Endothelial cell of hepatic sinusoid (primary cell): Measurements from ENCODE around the gene TOP2B.

ENCODE experiments used
- in situ Hi-C: cut with HindIII; loops from 2 replicates; pipeline ENCODE4 v1.10.0; 2017; ENCODE audit warnings: low sequenced_read_pairs

The TOP2B gene

DNA sequence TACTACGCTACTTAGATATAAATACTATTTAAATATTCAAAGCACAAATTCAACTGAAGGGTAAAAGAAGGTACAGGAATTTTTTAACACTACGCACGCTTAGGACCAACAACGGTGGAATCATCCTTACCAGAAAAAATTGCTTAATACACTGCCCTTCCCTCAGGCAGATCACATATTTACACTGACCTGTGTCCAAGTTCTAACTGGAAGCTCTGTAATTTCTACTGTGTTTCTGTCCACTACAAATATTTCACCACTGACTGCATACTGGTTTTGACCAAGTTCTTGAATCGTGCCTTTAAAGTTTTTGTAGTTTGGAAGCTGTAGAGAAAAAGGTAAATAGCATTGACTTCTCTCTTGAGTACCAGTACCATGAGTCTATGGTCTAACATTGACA lies 44.2 kb downstream of the TOP2B start:
- in situ Hi-C loops = no loop called here

DNA sequence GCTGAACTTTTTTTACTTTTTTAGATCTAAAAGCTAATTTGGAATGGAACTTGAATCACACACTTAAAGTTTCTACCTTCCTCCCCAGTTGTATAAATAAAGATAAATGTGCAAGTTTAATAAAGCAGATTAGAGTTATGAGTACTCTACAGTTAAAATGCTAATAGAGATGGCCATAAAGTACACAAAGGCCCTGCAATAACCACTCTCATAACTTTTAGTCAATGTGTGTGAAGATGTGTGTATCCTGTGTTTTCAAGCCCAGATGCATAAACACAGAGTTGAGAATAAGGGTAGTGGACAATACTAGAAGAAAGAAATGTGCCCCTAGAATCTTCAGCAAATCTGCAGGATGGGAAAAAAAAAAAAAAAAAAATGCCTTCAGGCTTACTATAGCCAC lies 45.3 kb downstream of the TOP2B start:
- in situ Hi-C loops = no loop called here

DNA sequence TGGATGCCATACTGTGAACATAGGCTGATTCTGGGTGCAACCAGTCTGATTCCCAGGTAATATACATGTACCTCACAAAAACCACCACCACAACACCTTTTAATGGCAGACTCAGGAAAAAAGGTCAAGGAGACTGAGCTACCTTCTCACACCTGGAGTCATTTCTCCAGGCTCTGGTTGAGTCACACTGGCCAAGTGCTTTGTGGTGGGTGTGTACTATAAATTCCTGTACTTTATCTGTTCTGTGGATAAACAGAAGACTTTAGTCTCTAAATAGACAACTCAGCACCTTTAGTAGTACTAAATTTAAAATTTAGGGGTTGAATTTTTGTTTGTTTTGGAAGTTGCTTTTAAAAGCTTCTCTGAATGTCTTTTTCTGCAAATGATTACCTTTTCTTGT lies 46.7 kb downstream of the TOP2B start:
- in situ Hi-C loops = no loop called here

DNA sequence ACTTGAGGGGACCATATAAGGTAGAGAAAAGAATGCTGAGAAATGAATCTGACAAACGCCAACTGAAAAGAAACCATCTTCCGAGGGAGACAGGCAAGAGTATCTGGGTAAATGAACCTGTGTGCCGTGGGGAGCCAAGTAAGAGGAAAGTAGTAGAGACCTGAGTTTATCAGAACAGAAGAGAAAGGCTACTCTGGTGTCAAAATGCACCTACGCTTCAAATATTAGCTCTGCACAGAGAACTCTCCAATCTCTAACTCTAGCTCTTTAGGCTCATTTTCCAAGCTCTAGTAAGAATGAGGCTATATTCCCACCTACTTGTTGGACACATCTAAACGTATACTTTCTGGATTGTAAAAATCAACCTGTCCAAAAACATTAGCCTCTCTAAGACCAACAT lies 53.5 kb downstream of the TOP2B start:
- in situ Hi-C loops = no loop called here

DNA sequence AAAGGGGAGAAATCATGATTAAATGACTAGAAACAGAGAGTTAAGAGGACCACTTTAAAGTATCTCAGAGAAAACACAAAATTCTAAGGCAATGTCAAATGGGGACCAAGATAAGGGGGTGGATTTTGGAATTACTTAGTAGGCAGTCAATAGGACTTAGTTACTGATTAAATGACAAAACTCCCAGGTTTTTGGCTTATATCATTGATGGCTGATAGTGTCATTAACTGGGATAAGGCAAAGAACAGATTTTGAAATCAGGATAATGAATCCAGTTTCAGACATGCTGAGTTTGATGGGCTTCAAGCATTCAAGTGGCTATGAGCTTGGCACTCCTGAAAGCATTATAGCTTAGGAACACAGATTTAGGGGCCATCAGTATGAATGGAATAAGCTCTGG lies 53.9 kb downstream of the TOP2B start:
- in situ Hi-C loops = no loop called here

DNA sequence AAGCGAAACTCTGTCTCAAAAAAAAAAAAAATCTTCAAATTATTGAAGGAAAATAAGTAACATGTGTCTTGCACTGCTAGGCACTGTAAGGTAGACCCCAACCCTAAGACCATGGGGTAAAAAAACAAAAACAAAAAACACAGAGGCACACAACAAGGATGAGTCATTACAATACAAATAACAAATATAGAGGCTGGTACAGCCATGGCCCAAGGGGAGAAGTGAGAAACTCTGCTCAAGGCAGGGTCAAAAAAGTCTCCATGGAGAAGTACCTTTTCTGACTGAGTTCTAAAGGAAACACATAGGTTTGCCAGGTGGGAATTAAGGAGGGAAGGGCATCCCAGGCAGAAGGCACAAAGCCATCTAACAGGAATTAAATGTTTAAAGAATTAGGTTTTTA lies 54.5 kb downstream of the TOP2B start:
- in situ Hi-C loops = no loop called here

DNA sequence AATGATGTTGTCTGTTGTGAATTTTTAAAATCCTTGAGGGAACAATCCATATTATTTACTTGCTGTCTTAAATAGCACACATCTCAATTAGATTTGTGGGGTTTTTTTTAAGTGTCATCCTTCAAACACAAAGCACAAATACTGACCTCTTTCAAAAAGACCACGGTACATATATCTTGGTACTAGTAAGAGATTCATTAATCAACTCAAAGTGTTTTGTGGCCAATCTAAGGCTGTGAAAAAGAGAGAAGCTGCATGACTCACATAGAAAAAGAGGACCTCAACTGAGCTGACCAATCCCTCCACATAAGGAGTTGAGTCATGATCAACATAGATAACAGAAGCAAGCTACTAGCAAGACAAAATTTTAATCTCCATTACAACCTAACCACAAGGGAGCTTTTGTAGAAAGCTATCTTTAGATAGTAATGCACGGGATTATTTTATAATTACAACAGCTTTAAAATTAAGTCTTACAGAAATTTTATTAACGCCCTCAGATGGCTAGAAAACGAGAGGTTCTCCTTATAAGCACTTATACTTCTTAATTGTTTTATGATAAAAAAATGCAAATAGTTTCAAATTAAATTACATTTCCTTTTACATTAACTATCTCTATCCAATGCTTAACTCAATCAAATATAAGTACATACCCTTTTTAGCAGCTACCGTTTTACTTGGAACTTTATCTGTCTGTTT lies 60.5 kb downstream of the TOP2B start:
- in situ Hi-C loops = no loop called here

DNA sequence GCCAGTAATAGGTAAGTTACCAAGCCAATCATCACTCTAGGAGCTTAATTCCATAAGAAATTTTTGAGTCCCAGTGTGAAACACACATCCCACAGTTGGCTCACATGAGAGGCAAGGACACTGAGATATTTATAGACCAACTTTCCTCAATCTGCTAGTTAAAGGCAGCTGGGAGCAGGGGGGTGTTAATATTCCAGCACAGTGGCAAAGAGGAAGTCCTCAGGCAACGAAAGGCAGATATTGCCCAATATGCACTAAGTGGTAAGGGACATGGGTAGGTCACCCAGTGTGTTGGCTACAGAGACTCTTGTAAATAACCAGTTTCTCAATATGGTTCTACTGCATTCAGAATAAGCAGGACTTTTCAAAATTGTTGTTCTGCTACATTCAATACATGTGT lies 61.0 kb downstream of the TOP2B start:
- in situ Hi-C loops = no loop called here

DNA sequence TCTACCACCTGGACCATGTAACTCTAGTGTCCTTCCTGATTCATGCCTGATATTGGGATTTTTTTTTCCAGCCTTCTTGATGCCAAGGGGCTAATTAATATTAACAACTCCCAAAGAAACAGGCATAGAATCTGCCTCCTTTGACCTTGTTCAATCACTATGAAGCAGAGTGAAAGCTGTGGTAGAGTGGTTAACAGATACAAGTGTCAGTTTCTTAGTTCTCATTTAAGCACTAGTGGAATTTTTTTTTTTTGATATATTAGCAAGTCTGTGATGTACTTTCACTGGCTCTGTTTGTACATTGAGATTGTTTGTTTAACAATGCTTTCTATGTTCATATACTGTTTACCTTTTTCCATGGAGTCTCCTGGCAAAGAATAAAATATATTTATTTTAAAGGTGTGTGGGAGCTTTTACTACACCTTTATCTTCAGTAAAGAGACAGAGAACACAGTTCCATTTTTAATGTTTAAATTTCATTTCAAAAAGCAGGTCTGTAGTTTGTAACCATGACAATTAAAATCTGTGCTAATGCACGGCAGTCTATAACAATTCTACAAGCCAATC lies 67.1 kb downstream of the TOP2B start:
- in situ Hi-C loops = no loop called here

DNA sequence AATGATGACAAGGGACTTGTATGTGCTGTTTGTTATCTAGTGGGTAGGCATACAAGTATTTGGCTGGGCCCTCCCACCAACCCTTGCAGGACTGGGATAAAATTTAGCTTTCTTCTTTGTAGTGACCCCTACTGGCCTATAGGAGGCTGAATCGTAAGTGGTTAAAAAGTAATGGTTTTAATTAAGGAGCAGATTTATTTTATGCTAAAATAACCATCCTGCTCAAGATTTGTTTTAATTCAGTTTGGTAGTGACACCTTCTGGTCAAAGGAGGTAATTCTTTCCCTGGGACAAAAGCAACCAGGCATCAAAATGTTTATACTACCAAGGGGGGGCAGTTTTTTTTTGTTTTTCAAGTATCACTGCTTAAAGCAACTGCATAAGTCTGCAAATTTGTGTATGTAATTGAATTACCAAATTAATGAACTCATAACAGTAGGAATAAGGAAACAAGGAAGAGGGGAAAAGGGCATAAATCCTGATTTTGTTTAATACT lies 70.7 kb downstream of the TOP2B start:
- in situ Hi-C loops = no loop called here

DNA sequence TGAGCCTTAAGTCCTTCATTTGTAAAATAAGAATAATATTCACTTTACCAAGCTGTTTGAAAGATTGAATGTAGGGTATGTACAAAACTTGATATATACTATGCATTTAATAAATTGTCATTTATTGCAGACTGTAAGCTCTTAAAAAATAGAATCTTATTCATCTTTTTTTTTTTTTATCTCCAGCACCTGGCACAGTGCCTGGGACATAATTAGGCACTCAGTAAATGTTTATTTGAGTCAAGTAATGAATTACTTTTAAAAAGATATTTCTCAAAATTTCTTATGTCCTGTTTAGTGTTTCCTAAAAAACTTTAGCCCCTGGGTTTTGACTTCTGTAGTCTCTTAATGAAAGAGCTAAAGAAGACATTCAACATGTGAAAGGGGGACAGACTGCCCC lies 71.7 kb downstream of the TOP2B start:
- in situ Hi-C loops = no loop called here

DNA sequence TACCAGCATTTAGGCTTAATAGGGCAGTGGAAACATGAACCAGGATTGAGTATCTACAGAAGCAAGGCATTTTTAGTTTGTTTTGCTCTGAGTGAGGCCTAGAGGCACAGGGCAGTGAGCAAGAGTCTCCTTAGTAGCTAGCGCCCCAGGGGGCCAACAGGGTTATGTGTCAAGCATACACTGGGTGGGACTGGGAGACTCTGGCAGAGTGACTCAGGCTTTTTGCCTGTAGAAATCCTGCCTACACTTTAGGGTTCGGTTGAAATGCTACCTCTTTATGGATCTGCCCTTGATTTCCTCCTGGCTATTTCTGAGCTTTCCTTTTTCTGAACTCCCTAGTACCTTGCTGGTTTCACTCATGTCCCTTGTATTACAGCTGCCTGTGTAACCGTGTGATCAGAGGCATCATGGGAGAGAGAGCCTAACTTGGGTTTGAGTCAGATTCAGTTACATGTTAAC lies 72.2 kb downstream of the TOP2B start:
- in situ Hi-C loops = no loop called here

DNA sequence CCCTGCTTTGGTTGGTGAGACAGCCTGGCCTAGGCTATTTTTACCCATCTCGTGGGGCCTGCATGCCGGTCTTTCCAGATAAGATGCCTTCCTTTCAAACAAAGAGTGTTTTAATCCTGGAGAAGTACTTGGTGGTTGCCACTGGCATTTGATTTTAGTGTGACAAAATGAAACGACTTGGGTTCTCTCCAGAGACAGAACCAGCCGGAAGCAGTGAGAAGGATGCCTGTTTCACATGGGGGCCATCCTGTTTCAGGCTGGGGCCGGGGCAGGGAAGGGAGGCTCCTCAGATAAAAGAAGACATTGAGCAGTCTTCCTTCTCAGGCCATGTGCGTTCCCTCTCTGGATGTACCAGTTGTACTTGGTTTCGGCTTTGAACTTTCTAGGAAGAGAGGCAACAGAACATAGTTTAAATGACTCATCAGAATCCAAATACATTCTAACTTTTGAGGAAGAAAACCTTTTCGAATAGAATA lies 74.9 kb downstream of the TOP2B start:
- in situ Hi-C loops = loop anchor here (5.0 kb wide), 1 partner anchor 93 kb away; no protein-coding TSS in a partner anchor

DNA sequence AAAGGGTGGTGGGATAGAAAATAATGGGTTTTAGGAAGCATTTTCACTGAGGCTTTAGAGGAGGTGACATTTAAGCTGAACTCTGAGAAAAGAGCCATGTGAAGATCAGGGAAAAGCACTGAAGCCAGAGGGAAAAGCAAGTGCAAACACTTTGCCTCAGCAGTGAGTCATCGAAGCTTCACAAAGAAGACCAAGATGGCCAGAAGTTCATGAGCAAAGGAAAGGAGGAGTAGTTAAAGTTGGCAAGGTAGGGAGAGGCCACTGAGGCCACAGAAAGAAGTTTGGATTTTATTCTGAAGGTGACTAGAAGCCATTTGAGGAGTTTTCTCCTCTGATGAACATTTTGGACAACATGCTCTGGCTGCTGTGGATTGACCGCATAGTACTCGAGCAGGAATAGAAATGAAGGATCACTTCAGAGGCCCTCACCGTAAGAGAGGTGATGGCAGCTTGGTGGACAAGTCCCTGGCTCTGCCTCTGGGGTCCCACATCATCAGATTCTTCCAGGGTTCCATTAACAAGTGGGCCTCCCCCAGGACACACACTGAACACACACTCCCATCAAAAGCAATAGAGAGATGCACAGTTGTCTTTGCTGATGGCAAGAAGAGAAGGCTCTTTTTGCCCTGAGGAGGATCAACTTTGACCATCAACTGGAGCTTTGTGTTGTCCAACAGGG lies 75.5 kb downstream of the TOP2B start:
- in situ Hi-C loops = loop anchor here (5.0 kb wide), 1 partner anchor 92 kb away; no protein-coding TSS in a partner anchor

DNA sequence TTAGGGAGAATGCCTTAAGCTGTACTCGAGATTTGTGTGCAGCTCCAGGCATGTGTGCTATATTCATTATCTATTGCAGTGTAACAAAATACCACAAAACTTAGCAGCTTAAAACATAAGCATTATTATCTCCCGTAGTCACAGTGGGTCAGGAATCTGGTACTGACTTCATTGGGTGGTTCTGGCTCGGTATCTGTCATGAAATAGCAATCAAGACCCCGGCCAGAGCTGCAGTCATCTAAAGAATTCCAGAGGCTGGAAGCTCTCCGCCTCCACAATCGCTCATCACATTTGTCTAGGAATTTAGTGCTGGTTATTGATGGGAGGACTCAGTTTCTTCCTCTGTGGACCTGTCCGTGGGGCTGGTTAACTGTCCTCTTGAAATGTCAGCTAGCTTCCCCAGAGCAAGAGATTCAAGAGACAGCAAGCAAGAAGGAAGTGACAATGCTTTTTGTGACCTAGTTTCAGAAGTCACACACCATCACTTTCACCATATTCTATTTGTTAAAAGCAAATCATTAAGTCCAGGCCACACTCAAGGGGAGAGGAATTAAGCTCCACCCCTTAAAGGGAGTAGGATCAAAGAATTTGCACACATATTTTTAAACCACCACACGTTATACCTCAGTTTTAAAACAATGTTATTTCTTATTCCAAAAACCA lies 76.1 kb downstream of the TOP2B start:
- in situ Hi-C loops = loop anchor here (5.0 kb wide), 1 partner anchor 91 kb away; no protein-coding TSS in a partner anchor

DNA sequence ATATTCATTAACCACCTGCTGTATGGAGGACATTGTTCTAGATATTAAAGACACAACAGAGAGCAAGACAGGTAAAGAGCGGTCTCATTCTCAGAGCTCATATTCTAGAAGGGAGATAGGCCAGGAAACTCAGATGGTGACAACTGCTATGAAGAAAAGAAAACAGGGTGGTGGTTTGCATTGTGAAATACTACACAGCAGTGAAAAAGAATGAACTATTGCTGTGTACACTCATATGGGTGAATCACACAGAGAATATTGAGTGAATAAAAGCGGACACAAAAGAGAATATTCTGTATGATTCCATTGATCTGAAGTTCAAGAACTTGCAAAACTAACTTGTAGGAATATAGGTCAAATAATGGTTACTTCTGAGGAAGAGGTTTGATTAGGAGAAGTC lies 76.7 kb downstream of the TOP2B start:
- in situ Hi-C loops = loop anchor here (5.0 kb wide), 1 partner anchor 91 kb away; no protein-coding TSS in a partner anchor

DNA sequence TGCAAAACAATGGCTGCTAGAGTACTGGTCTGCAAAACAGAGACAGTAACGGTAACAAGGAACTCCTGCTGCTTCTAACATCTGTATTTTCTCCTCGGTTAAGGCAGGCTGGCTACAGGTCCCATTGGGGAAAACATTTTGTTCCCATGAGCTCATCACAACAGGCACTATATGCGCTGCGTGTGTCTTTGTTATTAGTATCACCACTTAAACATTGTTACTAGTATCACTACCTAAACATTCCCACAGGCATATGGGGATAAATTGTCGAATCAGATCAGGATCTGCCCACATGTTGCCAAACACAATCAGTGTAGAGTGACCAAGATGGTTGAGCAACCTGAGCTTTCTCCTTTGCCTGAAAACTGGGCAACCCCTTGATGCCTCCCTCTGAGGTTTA lies 77.2 kb downstream of the TOP2B start:
- in situ Hi-C loops = loop anchor here (5.0 kb wide), 1 partner anchor 90 kb away; no protein-coding TSS in a partner anchor

DNA sequence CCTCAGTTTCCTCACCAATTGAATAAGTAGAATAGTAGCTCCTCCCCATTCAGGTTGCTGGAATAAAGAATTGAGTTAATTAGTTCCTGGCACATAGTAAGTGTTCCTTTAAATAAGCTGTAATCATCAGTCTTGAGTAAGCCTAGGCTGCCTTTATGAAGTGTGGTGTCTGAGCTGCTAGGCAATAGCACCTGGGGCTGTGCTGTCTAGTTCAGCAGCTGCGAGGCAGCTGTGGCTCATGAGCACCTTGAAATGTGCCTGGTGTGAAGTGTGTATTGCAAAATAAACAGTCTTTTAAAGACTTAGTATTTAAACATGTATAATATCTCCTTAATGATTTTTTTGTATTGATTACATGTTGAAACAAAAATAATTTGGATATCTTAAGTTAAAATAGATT lies 77.6 kb downstream of the TOP2B start:
- in situ Hi-C loops = loop anchor here (5.0 kb wide), 1 partner anchor 90 kb away; no protein-coding TSS in a partner anchor

DNA sequence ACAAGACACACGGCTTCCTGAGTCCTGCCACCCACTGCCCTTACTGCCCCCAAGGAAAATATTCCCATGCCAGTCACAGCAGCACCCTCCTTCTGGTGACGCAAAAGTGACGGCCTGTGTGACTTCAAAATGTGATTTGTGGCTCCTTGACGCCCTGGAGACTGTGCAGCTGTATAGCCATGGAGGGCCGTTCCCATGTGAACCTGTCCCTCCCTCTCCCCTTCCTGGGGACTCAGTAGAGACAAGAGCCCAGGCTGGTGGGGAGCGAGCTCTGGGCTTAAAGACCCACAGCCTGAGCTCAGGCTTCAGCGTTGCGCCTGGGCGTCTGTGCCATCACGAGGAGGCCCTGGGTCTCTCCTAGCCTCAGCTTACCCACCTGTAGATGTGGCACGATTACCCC lies 78.2 kb downstream of the TOP2B start:
- in situ Hi-C loops = loop anchor here (5.0 kb wide), 1 partner anchor 89 kb away; no protein-coding TSS in a partner anchor

DNA sequence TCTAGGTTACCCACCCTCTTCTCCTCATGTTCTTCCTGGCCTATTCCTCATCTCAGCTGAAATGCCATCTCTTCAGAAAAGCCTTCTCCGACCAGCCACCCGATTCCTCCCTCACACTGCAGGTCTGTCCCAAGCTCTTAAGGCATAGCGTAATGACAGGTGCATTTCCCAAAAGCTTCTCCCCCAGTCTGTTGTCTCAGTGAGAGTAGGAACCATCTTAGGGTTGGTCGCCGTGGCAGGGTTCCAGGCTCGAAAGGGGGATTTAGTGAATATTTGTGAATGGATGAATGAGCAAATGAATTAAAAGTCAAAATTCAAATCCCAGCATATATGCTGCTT lies 78.6 kb downstream of the TOP2B start:
- in situ Hi-C loops = loop anchor here (5.0 kb wide), 1 partner anchor 89 kb away; no protein-coding TSS in a partner anchor
